HEK293 (cell line): ENCODE results near the gene SLX9.

Experiments
- CTCF ChIA-PET: fragments of 350-600 bp; formaldehyde crosslinking; extraction: SDS; loops from one replicate; lab custom pipeline; 2021; ENCODE audit warnings: antibody characterized with exemption; lab: Yijun Ruan, JAX
- POLR2A ChIA-PET: fragments of 300-600 bp; formaldehyde crosslinking; extraction: SDS; loops from one replicate; lab custom pipeline; 2020; ENCODE audit warnings: antibody characterized with exemption, inconsistent platforms; lab: Yijun Ruan, JAX
- H3K27ac ChIP-seq: fragments of 200-500 bp; sonication (Bioruptor generic); 2 replicates; pipeline ENCODE4 v1.5.1; 2014; ENCODE audit warnings: low read depth, low read length, control low read depth, inconsistent platforms; ENCODE audit errors: extremely low read depth
- H3K36me3 ChIP-seq, 2 experiments: fragments of 200-500 bp in 1 of 2; sonication (Bioruptor generic) in 1 of 2; 1 replicate in 1 of 2; 2 replicates in 1 of 2; pipeline ENCODE4 v1.5.1; 2014 to 2017; ENCODE audit warnings: inconsistent platforms in 2 of 2, low read length in 2 of 2; ENCODE audit not compliant: control insufficient read depth in 2 of 2, insufficient read depth in 1 of 2
- H3K4me1 ChIP-seq: fragments of 200-500 bp; sonication (Bioruptor generic); 2 replicates; pipeline ENCODE4 v1.5.1; 2014; ENCODE audit warnings: mild to moderate bottlenecking, low read length, inconsistent platforms; ENCODE audit not compliant: control insufficient read depth, insufficient read depth
- H3K4me3 ChIP-seq: 2 replicates; pipeline ENCODE4 v1.5.1; 2011; ENCODE audit warnings: low read depth, mild to moderate bottlenecking, control low read depth, low read length, moderate library complexity
- H3K9me3 ChIP-seq: fragments of 200-500 bp; sonication (Bioruptor generic); 2 replicates; pipeline ENCODE4 v1.5.1; 2014; ENCODE audit warnings: low read depth, low read length, inconsistent platforms; ENCODE audit not compliant: control insufficient read depth, insufficient read depth
- ATF2 ChIP-seq: fragments of 450-650 bp; formaldehyde crosslinking; IDR thresholded peaks from 2 replicates; pipeline ENCODE4 v1.5.1; 2016; ENCODE audit warnings: missing biosample characterization, missing genetic modification characterization, low read depth
- HIC1 ChIP-seq: fragments of 450-650 bp; formaldehyde crosslinking; IDR thresholded peaks from 2 replicates; pipeline ENCODE4 v1.5.1; 2016; ENCODE audit warnings: missing biosample characterization, missing genetic modification characterization
- HOXA7 ChIP-seq: sonication (generic); formaldehyde crosslinking; IDR thresholded peaks from 2 replicates; pipeline ENCODE4 v1.8.1; 2022; ENCODE audit warnings: missing genetic modification reagents, borderline replicate concordance
- MEIS1 ChIP-seq: sonication (generic); formaldehyde crosslinking; IDR thresholded peaks from 2 replicates; pipeline ENCODE4 v1.8.1; 2022; ENCODE audit warnings: missing genetic modification reagents, mild to moderate bottlenecking, borderline replicate concordance
- ZFHX2 ChIP-seq: fragments of 450-650 bp; formaldehyde crosslinking; conservative IDR thresholded peaks from 2 replicates; pipeline ENCODE4 v1.5.1; 2016; ENCODE audit warnings: missing biosample characterization, missing genetic modification characterization
- ZFP41 ChIP-seq: fragments of 450-650 bp; formaldehyde crosslinking; IDR thresholded peaks from 2 replicates; pipeline ENCODE4 v1.5.1; 2016; ENCODE audit warnings: missing biosample characterization, missing genetic modification characterization, borderline replicate concordance
- ZNF148 ChIP-seq: fragments of 450-650 bp; formaldehyde crosslinking; IDR thresholded peaks from 2 replicates; pipeline ENCODE4 v1.5.0; 2017; ENCODE audit warnings: missing biosample characterization, missing genetic modification characterization, borderline replicate concordance
- ZNF157 ChIP-seq: fragments of 450-650 bp; formaldehyde crosslinking; IDR thresholded peaks from 2 replicates; pipeline ENCODE4 v1.5.1; 2016; ENCODE audit warnings: missing biosample characterization, missing genetic modification characterization
- ZNF274 ChIP-seq, 2 experiments: fragments of 200-500 bp in 1 of 2; fragments of 450-650 bp in 1 of 2; sonication (Bioruptor generic) in 1 of 2; formaldehyde crosslinking in 1 of 2; IDR thresholded peaks; 2 replicates each; pipeline versions ENCODE4 v1.5.1 to v1.6.1; 2014 to 2016; ENCODE audit warnings: borderline replicate concordance in 1 of 2, inconsistent platforms in 1 of 2, low read length in 1 of 2, missing biosample characterization in 1 of 2, missing genetic modification characterization in 1 of 2
- ZNF324 ChIP-seq: fragments of 450-650 bp; formaldehyde crosslinking; IDR thresholded peaks from 2 replicates; pipeline ENCODE4 v1.5.1; 2016; ENCODE audit warnings: missing biosample characterization, missing genetic modification characterization
- ZNF426 ChIP-seq: fragments of 450-650 bp; formaldehyde crosslinking; IDR thresholded peaks from 2 replicates; pipeline ENCODE4 v1.5.1; 2017; ENCODE audit warnings: missing biosample characterization, missing genetic modification characterization, mild to moderate bottlenecking, inconsistent platforms, moderate library complexity
- ZNF548 ChIP-seq: fragments of 450-650 bp; formaldehyde crosslinking; IDR thresholded peaks from 2 replicates; pipeline ENCODE4 v1.5.1; 2016; ENCODE audit warnings: missing biosample characterization, missing genetic modification characterization
- ZNF549 ChIP-seq: fragments of 450-650 bp; IDR thresholded peaks from 2 replicates; pipeline ENCODE4 v1.5.1; 2018; ENCODE audit warnings: missing biosample characterization, missing genetic modification characterization, mild to moderate bottlenecking, inconsistent platforms, moderate library complexity
- ZNF621 ChIP-seq: fragments of 450-650 bp; formaldehyde crosslinking; IDR thresholded peaks from 2 replicates; pipeline ENCODE4 v1.5.1; 2017; ENCODE audit warnings: missing biosample characterization, missing genetic modification characterization
- ZNF624 ChIP-seq: fragments of 450-650 bp; formaldehyde crosslinking; IDR thresholded peaks from 2 replicates; pipeline ENCODE4 v1.5.1; 2017; ENCODE audit warnings: missing biosample characterization, missing genetic modification characterization
- ZNF692 ChIP-seq: fragments of 450-650 bp; formaldehyde crosslinking; IDR thresholded peaks from 2 replicates; pipeline ENCODE4 v1.5.1; 2016; ENCODE audit warnings: missing biosample characterization, missing genetic modification characterization
- ZNF830 ChIP-seq: fragments of 450-650 bp; IDR thresholded peaks from 2 replicates; pipeline ENCODE4 v1.5.0; 2018; ENCODE audit warnings: missing biosample characterization, missing genetic modification characterization, low read depth, mild to moderate bottlenecking, moderate library complexity
- ZSCAN5A ChIP-seq: fragments of 450-650 bp; formaldehyde crosslinking; IDR thresholded peaks from 2 replicates; pipeline ENCODE4 v1.5.1; 2016; ENCODE audit warnings: missing biosample characterization, missing genetic modification characterization

Gene SLX9

GRCh38 chr21:45018131-45019075, 78.6 kb downstream of the SLX9 start (continued):
- TF ChIP-seq ZNF148 (no peak), ZNF624 (no peak), ZNF324 (tag by site-specific recombination) (no peak), ZNF830 (tag by site-specific recombination) (no peak), HOXA7 (CRISPR knock-in tag) (no peak)

- Histone ChIP-seq H3K36me3 (no peaks in the 10 kb centered on the region), H3K27ac (no peak overlapping the region)
- CTCF ChIA-PET = no interaction called here
Observed at GRCh38 chr21:45019076-45019886, 79.5 kb downstream of the SLX9 start.

GRCh38 chr21:45019887-45020537, 80.2 kb downstream of the SLX9 start:
- Histone ChIP-seq H3K9me3 (no peaks in the 10 kb centered on the region), H3K4me3 (no peak overlapping the region), H3K4me1 (no peaks in the 10 kb centered on the region), H3K36me3 (no peaks in the 10 kb centered on the region), H3K27ac (no peak overlapping the region)
- no peak for TF ChIP-seq ZNF692 (tag by site-specific recombination)
- no peak for TF ChIP-seq ZNF549 (tag by site-specific recombination)
- TF ChIP-seq MEIS1 (CRISPR knock-in tag) = no peak
- no peak for TF ChIP-seq ZNF157 (tag by site-specific recombination)
- no peak for TF ChIP-seq ZNF548 (tag by site-specific recombination)
- TF ChIP-seq ZFHX2 (tag by site-specific recombination) = no peak
- no peak for TF ChIP-seq ATF2 (tag by site-specific recombination)
- TF ChIP-seq ZNF426 (tag by site-specific recombination) = no peak
- no peak for TF ChIP-seq ZSCAN5A (tag by site-specific recombination)
- no peak for TF ChIP-seq ZFP41
- POLR2A ChIA-PET = no interaction called here
- CTCF ChIA-PET = no interaction called here

More at GRCh38 chr21:45019076-45019886, 79.5 kb downstream of the SLX9 start:
- no peaks in the 10 kb centered on the region for H3K4me1 ChIP-seq
- H3K4me3 ChIP-seq = no peak overlapping the region
- H3K9me3 ChIP-seq = no peaks in the 10 kb centered on the region
- POLR2A ChIA-PET = no interaction called here
- TF ChIP-seq ZNF549 (tag by site-specific recombination) = no peak
- TF ChIP-seq ZNF621 = no peak
- TF ChIP-seq HIC1 (tag by site-specific recombination) = no peak
- TF ChIP-seq ZNF274 (IDR thresholded peaks at IDR 0.05; ENCODE audit: low read length) = no peak
- TF ChIP-seq ZNF274 (tag by site-specific recombination; IDR thresholded peaks at IDR 0.05; ENCODE audit: borderline replicate concordance) = no peak
